Nephron (organoid): ENCODE results near the gene HECTD1.

Experiments
- H3K27ac Mint-ChIP-seq, 3 experiments: 2 replicates each; pipeline ENCODE4 v1.8.0; 2020; ENCODE audit warnings: mixed read lengths in 3 of 3, mild to moderate bottlenecking in 2 of 3, moderate library complexity in 1 of 3
- H3K27me3 Mint-ChIP-seq: 2 replicates; pipeline ENCODE4 v1.8.0; 2021; ENCODE audit warnings: low read depth, mild to moderate bottlenecking, moderate library complexity, mixed read lengths
- H3K36me3 Mint-ChIP-seq: 2 replicates; pipeline ENCODE4 v1.8.0; 2020; ENCODE audit warnings: low read depth, mixed read lengths
- H3K4me1 Mint-ChIP-seq: 2 replicates; pipeline ENCODE4 v1.8.0; 2020; ENCODE audit warnings: mixed read lengths
- H3K4me3 Mint-ChIP-seq, 3 experiments: 2 replicates each; pipeline ENCODE4 v1.8.0; 2020; ENCODE audit warnings: mild to moderate bottlenecking in 3 of 3, mixed read lengths in 3 of 3, moderate library complexity in 2 of 3
- H3K9me3 Mint-ChIP-seq: 2 replicates; pipeline ENCODE4 v1.8.0; 2020; ENCODE audit warnings: mixed read lengths
- CTCF ChIP-seq, 3 experiments: fragments of 200-600 bp; sonication (generic); IDR thresholded peaks; one replicate each; pipeline ENCODE4 v1.5.0; 2021; ENCODE audit warnings: antibody characterized with exemption in 3 of 3; ENCODE audit not compliant: unreplicated experiment in 3 of 3

Gene HECTD1

DNA sequence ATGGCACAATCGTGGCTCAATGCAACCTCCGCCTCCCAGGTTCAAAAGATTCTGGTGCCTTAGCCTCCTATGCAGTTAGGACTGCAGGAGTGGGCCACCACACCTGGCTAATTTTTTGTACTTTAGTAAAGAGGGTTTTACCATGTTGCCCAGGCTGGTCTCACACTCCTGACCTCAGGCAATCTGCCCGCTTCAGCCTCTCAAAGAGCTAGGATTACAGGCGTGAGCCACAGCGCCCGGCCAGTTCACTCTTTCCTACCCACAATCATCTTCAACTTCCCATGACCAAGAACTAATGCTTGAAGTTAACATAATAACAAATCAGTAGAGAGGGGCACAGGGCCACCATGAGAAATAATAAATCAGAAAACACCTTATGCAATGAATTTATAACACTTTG lies 82.4 kb downstream of the HECTD1 start:
- Mint-ChIP-seq H3K36me3 (peaks cover 57% of the 10 kb centered on the region), H3K4me1 (no peaks in the 10 kb centered on the region), H3K27me3 (no peaks in the 10 kb centered on the region), H3K9me3 (no peaks in the 10 kb centered on the region), H3K4me3 (no peak overlapping the region), H3K27ac (no peak overlapping the region)
- TF ChIP-seq CTCF (IDR thresholded peaks at IDR 0.05; ENCODE audit: unreplicated experiment in 3 of 3) = no peak

DNA sequence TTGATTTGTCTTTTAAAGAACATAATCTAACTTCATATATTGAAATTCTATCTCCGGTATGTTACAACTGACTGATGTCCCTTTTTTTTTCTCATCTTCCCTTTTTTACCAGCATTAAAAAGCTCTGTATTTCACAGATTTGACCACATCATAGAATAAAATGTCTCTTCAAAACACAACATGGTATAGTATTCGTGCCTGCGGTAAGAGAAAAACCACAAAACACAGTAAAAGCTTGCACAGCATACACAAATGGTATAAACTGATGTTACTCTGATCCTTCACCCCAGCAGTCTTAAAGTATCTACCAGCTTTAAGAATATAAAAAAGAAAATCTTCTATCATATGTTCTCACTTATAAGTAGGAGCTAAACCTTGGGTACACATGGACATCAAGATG lies 83.4 kb downstream of the HECTD1 start:
- Mint-ChIP-seq H3K36me3 (peaks cover 60% of the 10 kb centered on the region), H3K9me3 (no peaks in the 10 kb centered on the region), H3K27me3 (no peaks in the 10 kb centered on the region), H3K4me1 (no peaks in the 10 kb centered on the region), H3K4me3 (no peak overlapping the region), H3K27ac (no peak overlapping the region)
- no peak for TF ChIP-seq CTCF (IDR thresholded peaks at IDR 0.05; ENCODE audit: unreplicated experiment in 3 of 3)

DNA sequence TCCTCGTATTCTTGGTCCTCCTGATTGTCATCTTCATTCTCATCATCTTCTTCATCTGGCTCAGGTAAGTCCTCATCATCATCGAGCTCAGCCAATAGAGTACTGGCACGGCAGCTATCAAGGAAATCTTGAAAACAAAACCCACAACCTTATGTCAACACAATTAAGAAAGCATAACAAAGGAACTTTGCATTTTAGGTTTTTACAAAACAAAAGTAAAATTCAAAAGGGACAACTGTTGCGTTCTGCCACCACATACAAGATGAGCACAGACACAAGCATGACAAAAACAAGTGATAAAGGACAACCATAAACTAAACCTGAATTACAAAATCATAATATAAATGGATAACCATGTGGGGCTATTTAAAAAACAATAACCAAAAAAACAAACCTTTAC lies 84.7 kb downstream of the HECTD1 start:
- TF ChIP-seq CTCF (IDR thresholded peaks at IDR 0.05; ENCODE audit: unreplicated experiment in 3 of 3) = no peak
- H3K4me1 Mint-ChIP-seq = no peaks in the 10 kb centered on the region
- no peak overlapping the region for H3K4me3 Mint-ChIP-seq
- no peak overlapping the region for H3K27ac Mint-ChIP-seq
- H3K9me3 Mint-ChIP-seq = no peaks in the 10 kb centered on the region
- H3K27me3 Mint-ChIP-seq = no peaks in the 10 kb centered on the region
- peaks cover 60% of the 10 kb centered on the region for H3K36me3 Mint-ChIP-seq

- Mint-ChIP-seq H3K4me3 (no peak overlapping the region), H3K27me3 (no peaks in the 10 kb centered on the region), H3K36me3 (peaks cover 60% of the 10 kb centered on the region), H3K4me1 (no peaks in the 10 kb centered on the region), H3K9me3 (no peaks in the 10 kb centered on the region), H3K27ac (no peak overlapping the region)
- TF ChIP-seq CTCF (IDR thresholded peaks at IDR 0.05; ENCODE audit: unreplicated experiment in 3 of 3) = no peak
These were observed 85.4 kb downstream of the HECTD1 start for GRCh38 chr14:31122098-31122611.

- H3K4me1 Mint-ChIP-seq = no peaks in the 10 kb centered on the region
- no peak overlapping the region for H3K27ac Mint-ChIP-seq
- peaks cover 68% of the 10 kb centered on the region for H3K36me3 Mint-ChIP-seq
- H3K27me3 Mint-ChIP-seq = no peaks in the 10 kb centered on the region
- no peak for TF ChIP-seq CTCF (IDR thresholded peaks at IDR 0.05; ENCODE audit: unreplicated experiment in 3 of 3)
- no peaks in the 10 kb centered on the region for H3K9me3 Mint-ChIP-seq
- H3K4me3 Mint-ChIP-seq = no peak overlapping the region
These were observed 88.7 kb downstream of the HECTD1 start for GRCh38 chr14:31118892-31119291.

DNA sequence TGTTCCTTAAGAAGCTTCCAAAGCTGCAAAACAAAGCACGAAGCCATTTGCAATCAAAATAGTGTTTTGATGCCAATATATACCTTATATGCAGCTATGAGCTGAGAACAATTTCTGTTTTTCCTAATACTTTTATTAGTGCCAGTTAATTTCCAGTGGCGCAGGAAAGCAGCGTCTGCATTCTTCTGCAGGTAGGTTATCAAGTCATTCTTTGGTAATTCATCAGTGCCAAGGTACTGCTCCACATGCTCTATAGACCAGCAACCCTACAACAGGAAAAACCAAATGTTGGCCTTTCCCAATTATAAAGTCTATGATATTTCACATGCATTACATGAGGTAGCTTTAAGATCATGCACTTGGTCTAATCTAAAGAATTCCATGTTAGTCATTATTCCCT lies 93.8 kb downstream of the HECTD1 start:
- H3K4me1 Mint-ChIP-seq = no peaks in the 10 kb centered on the region
- no peaks in the 10 kb centered on the region for H3K9me3 Mint-ChIP-seq
- no peaks in the 10 kb centered on the region for H3K27me3 Mint-ChIP-seq
- no peak for TF ChIP-seq CTCF (IDR thresholded peaks at IDR 0.05; ENCODE audit: unreplicated experiment in 3 of 3)
- no peak overlapping the region for H3K4me3 Mint-ChIP-seq
- H3K36me3 Mint-ChIP-seq = peaks cover 81% of the 10 kb centered on the region
- no peak overlapping the region for H3K27ac Mint-ChIP-seq
